Placental epithelial cell (primary cell): ENCODE results near the gene ARMC3. TPM values are rescaled to one million over a fixed set of nuclear protein-coding genes. Genes with fewer than 3 reads are reported as not detected.

Experiments
- small RNA-seq: library from RNA; depleted of rRNA; stranded (forward); fragments of <200 nt; gene quantifications from one replicate; pipeline ENCODE3, GENCODE V24; 2012
- total RNA-seq: library from RNA; depleted of rRNA; stranded (reverse); fragments of >200 nt; gene quantifications from 2 replicates; pipeline ENCODE4 v1.2.3, GENCODE V29; 2012

The ARMC3 gene
- not detected in 2 replicates for total RNA-seq

GRCh38 chr10:22927661-22928403, at the start of gene ARMC3:
Gene ARMC3 (plus strand): TSS chr10:22928053. CDS start chr10:22931997, 3,944 bp downstream.

Small RNAs within 50 kb of the gene (small RNA-seq; reads per million reads assigned to genes)
- gene RNA5SP304 = 0.75 reads per million, percentile 45 among the genes with 10 or more reads in this experiment

Other genes with a start within 250 kb of the ARMC3 start
- 13.9 and 24.3 TPM in 2 replicates for gene PIP4K2A, start 213.5 kb upstream of the ARMC3 start, total RNA-seq
- 7.5 and 9.0 TPM in 2 replicates for gene MSRB2, start 167.5 kb downstream of the ARMC3 start, total RNA-seq